HG03280 (cell line): ENCODE results near the gene BMPER.
"Not testable (repeated sequence)": the region's sequence is repeated elsewhere in the genome, so short reads cannot be mapped to it uniquely, and the experiment has no call there.

Experiments
- ATAC-seq: cut with Tn5 transposase; IDR thresholded peaks from one replicate; pipeline ENCODE4 v1.9.1; 2021; ENCODE audit warnings: mild to moderate bottlenecking, moderate library complexity; ENCODE audit not compliant: unreplicated experiment

BMPER gene

DNA sequence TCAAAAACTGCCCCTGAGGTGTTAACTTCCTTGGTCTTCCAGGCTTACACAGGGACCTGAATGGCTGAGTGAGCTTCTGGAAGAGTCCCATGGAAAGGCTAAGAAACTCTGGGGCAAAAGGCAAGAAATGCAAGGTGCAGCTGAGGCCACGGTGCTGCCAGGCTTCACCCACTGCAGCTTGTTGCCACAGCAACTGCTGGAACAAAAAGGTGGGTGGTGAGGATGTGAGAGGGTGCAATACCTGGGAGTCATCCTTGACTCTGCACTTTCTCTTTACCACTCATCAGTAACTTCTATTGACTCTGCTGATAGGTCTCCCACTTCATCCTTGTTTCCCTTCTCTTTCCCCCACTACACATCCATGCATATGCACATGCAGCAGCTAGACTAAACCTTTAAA, 258.6 kb downstream of the BMPER start:
- ATAC-seq = no peak

DNA sequence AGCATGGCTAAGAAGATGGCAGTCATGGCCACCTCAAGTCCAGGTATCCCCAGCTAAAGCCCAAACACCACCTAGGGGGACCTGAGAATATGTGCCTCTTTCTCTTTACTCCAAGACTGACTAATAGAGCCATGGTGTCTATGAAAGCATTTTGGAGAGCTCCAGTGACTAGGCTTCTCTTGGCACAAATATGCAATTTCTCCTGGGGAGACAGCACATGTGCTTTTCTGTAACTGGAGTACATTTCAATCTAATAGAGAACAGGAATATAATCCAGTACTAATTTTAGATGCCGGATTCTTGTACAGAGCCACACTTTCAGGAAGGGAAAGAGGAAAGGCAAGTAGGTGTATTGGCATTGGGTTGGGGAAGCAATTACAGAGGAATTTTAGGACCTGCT, 260.1 kb downstream of the BMPER start:
- ATAC-seq = no peak

GRCh38 chr7:34165927-34166550, 260.7 kb downstream of the BMPER start:
- peak; percentile 54 for ATAC-seq

- ATAC-seq = no peak
Measured at GRCh38 chr7:34168013-34168412, 262.7 kb downstream of the BMPER start.

GRCh38 chr7:34174688-34175616, 269.6 kb downstream of the BMPER start:
- not testable (repeated sequence) for ATAC-seq

GRCh38 chr7:34175837-34176236, 270.5 kb downstream of the BMPER start:
- ATAC-seq = no peak

- no peak for ATAC-seq
Measured at GRCh38 chr7:34177476-34177875, 272.1 kb downstream of the BMPER start.

DNA sequence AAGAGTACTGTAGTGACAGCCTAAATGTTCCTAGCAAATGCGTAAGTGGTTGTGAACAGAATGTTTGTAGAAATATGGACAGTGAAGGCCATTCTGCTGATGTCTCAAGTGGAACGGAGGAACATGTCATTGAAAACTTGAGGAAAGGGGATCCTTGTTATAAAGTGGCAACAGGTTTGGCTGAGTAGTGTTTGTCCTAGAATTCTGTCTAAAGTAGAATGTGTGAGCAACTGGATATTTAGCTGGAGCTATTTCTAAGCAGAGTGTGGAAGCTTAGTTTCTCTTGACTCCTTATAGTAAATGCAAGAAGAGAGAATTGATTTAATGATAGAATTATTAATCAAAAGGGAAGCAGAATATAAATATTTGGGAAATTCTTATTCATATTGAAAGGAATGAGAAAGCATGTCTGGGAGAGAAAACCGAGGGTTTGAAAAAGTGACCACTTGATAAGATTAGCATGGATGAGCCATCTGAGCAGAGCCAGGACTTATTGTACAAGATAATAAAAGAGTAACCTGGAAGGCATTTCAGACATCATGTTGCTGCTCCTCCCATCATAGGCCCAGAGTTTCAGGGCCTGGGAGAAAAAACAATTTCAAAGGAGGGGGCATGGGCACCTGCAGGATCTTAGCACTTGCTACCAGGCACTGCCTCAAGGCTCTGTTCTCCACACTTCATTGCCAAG, 276.1 kb downstream of the BMPER start:
- ATAC-seq = no peak

DNA sequence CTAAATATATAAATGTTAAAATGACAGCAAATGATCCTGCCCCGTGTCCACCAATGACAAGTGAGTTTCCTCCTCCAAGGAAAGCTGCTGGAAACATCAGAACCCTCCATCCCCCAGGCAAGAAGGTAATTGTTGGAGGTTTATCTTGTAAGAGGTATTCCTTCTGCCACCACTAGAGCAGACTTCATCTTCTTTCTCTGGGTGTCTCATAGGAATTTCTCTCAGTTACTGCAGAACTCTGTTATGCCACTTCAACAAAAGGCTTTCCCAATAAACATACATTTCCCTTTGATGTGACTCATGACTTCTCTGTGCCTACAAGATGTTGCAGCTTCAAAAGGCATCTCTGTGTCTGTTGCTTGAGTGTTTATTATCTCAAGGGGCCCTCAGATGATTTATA, 279.1 kb downstream of the BMPER start:
- ATAC-seq = no peak

GRCh38 chr7:34187798-34188307, 282.5 kb downstream of the BMPER start:
- ATAC-seq = no peak

DNA sequence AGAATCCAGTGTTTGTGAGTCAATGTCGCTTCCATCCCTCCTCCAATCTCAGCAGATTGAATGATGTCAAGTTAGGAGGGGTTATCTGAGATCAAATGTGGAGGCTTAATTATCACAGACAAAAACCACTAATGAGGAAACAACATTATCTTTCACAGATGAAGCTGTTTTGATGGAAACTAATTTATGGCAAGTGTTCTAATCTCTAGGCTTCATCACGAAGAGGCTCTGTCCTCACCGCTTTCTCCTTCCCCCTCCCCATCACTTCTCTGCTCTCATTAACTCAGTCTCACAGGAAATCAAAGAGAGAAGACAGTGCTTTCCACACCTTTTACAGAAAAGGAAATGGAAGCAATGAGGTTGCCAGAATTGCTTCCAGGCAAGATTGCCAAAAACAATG, 283.7 kb downstream of the BMPER start:
- ATAC-seq = no peak

GRCh38 chr7:34190299-34190698, 285.0 kb downstream of the BMPER start:
- no peak for ATAC-seq

DNA sequence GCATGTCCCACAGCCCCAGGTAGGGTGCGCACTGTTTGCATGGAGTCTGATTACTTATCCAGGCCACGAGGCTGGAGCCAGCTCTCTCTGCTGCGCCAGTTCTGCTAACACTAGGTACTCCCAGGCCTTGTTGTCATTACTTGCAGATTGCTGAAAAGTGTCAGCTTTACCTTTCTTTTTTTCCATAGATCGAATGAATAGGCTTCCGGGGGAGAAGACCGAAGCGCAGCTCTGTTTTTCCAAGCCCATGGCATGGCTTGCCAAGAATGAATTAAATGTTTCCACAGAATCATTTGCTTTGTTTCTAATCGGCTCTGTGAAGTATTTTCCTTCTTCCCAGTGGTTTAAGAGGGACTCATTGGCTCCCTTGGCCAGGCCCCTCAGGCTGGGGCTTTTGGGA, 285.8 kb downstream of the BMPER start:
- no peak for ATAC-seq

DNA sequence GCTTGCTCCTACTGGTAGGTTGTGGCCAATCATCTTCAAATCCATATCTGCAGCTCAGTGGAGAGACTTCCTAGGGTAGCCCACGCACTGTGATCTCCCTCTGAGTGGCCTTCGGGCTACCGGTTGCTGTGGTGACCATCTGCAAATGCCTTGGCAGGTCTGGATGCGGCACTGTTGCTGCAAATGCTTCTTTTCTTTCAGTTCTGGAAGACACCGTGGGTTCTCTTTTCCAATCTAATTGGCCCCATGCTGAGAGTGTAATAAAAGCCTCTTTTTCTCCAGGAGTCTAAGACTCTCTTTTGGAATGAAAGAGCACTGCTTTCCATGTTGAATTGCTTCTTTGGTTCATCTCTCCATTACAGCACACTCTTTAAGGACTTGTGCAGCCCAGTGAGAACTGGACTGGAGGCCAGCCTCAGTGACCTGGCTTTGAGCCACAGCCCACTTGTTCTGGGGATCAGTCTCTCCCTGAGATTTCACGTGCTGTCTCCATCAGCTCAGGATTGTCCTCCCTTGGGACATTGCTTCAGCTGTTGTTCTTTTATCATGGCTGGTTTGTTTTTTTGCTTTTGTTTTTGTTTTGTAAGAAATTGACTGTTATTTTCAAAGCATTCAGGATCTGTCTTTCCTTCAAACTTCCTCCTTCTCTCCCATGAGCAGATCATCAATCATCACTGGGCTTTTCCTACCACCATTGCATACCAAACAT, 286.6 kb downstream of the BMPER start:
- ATAC-seq = no peak

DNA sequence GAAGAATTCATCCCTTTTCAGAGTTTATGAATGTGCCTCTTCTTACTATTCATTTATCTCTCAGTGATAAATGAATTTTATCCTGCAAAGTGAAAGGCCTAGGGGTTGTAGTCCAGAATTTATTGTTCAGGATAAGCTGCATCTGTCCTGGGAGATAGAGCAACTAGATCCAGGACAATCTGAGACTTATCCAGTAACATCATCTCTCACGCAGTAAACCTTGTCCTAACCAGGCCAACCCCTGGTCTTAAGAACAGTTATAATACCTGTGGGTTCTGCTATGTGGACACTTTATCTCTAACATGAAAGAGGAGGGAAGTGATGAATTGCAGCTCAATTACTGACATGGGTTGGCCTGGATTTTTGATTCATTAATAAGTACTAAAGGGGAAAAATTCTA, 287.6 kb downstream of the BMPER start:
- no peak for ATAC-seq

- no peak for ATAC-seq
Measured at GRCh38 chr7:34198231-34198641, 292.9 kb downstream of the BMPER start.
